Ureter (tissue), 1 donor: Measurements from ENCODE around the gene SENP3. TPM values are rescaled to one million over a fixed set of nuclear protein-coding genes. Genes with fewer than 3 reads are reported as not detected.
A peak's percentile ranks its signal among the peaks of the same experiment; 100 is the strongest.

ENCODE experiments used
- DNase-seq: peaks from one replicate; pipeline ENCODE4 v3.0.0-alpha.2; 2020; ENCODE audit warnings: low spot score
- total RNA-seq: library from RNA; stranded (reverse); gene quantifications from one replicate; pipeline ENCODE4 v1.2.4, GENCODE V29; 2023
- donor health status: DM: yes; HTN: yes; CAD: no.

Gene SENP3
- total RNA-seq: 43.9 TPM

- peak; percentile 90 for DNase-seq
These were observed at the start of gene SENP3 for GRCh38 chr17:7561589-7562207. TSS of gene SENP3 (plus strand) at chr17:7561919. CDS start at chr17:7563077, 1,158 bp downstream.

DNA sequence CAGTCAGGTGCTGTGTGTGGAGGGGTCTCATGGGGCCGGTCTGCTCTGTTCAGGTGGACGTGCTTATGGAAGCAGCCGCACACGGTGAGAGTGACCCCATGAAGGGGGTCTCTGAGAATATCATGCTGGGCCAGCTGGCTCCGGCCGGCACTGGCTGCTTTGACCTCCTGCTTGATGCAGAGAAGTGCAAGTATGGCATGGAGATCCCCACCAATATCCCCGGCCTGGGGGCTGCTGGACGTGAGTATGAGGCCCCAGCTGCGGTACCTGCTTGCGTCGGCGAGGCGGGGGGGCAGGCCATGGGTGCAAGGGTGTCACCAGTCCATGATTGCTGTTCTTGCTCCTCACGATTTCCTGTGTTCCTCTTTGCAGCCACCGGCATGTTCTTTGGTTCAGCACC lies 49.6 kb upstream of the SENP3 start:
- no peak for DNase-seq

DNA sequence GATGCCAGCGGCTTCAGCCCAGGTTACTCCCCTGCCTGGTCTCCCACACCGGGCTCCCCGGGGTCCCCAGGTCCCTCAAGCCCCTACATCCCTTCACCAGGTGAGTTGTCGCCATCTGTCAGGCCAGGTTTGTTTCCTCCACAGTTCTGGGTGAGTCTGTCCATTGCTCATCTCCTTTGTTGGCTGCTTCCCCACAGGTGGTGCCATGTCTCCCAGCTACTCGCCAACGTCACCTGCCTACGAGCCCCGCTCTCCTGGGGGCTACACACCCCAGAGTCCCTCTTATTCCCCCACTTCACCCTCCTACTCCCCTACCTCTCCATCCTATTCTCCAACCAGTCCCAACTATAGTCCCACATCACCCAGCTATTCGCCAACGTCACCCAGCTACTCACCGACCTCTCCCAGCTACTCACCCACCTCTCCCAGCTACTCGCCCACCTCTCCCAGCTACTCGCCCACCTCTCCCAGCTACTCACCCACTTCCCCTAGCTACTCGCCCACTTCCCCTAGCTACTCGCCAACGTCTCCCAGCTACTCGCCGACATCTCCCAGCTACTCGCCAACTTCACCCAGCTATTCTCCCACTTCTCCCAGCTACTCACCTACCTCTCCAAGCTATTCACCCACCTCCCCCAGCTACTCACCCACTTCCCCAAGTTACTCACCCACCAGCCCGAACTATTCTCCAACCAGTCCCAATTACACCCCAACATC lies 48.7 kb upstream of the SENP3 start:
- no peak for DNase-seq

DNA sequence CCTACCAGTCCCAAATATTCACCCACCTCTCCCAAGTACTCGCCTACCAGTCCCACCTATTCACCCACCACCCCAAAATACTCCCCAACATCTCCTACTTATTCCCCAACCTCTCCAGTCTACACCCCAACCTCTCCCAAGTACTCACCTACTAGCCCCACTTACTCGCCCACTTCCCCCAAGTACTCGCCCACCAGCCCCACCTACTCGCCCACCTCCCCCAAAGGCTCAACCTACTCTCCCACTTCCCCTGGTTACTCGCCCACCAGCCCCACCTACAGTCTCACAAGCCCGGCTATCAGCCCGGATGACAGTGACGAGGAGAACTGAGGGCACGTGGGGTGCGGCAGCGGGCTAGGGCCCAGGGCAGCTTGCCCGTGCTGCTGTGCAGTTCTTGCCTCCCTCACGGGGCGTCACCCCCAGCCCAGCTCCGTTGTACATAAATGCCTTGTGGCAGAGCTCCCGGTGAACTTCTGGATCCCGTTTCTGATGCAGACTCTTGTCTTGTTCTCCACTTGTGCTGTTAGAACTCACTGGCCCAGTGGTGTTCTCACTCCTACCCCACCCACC lies 47.8 kb upstream of the SENP3 start:
- no peak for DNase-seq

- no peak for DNase-seq
These were observed 45.7 kb upstream of the SENP3 start for GRCh38 chr17:7515911-7516610.

GRCh38 chr17:7523033-7523432 lies 38.7 kb upstream of the SENP3 start:
- DNase-seq: no peak

GRCh38 chr17:7528842-7529241 lies 32.9 kb upstream of the SENP3 start:
- no peak for DNase-seq

DNA sequence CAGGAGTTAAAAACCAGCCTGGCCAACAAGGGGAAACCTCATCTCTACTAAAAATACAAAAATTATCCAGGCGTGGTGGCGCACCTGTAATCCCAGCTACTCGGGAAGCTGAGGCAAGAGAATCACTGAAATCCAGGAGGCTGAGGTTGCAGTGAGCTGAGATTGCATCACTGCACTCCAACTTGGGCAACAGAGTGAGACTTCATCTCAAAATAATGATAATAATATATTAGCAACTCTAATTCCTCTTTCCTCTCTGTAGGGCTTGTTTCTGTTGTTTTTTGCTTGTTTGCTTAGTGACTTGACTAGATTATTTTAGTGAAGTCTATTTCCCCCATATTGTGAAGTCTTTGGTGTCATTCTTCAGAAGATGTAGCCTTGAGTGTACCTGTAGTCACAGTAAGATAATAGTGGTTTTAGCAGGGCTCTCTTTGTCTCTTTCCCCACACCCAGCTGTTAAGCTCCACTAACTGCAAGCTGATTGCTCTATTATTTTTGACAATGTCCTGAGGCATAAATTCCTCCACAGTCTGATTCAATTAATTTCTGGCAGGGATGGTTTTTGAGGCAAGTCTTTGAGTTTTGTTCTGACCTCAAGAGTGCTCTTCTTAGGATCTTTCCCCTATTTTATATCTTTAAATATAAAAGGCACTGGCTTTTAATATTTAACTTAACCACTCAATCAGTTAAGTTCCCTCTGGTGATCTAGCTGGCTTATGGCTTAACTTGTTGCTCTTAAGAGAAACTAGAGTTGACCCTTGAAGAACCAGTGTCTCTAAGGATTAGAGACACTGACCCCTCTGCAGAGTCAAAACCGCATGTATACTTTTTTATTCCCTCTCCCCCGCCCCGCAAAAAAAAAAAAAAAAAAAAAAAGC lies 31.5 kb upstream of the SENP3 start:
- no peak for DNase-seq

GRCh38 chr17:7538050-7538449 lies 23.7 kb upstream of the SENP3 start:
- DNase-seq: no peak

DNA sequence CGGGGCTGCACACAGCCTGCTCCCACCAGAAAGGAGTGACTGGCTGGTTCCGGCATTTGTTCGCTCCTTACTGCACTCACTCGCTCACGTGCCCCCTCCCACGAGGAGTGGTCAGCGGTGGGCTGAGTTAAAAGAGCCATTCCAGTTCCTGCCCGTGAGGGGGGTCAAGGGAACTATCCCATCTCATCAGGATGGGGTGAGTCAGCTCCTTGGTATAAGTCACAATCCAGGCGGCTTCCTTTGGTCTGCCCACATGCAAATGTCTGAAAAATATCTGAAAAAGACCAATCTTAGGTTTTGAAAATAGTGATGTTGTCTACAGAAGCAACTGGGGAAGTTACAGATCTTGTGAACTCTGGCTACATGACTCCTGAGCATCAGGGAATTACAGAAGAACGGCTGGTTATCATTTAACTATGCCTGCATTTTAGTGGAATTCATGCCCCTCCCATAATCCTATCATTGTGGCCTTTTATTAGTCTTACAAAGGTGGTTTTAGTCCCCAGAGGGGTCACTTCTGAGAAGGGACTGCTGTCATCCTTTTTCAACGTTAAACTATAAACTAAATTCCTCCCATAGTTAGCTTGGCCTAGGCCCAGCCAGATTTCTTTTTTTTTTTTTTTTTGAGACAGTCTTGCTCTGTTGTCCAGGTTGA lies 22.7 kb upstream of the SENP3 start:
- DNase-seq: no peak

DNA sequence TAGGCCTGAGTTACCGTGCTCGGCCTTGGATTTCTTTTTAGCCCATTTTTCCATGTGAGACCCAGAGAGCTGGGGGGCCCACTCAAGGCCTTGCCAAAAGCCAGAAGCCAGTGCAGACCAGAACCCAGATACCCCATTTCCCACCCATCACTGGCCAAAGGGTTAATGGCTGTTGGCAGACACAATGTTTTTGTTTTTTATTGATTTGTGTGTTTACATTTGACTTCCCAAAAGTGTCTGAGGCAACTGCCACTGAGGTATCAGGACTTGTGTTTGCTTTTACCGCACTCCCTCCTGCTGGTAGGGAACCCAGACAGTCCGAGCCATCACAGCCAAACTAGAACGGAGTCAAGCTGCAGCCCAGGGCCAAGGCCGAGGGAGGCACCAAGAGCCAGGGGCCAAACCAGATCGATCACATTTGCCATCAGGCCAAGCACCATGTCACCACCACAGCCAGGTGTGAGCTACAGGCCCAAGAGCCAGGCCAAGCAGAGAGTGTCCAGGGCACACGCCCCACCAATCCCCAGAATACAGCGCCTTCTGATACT lies 20.6 kb upstream of the SENP3 start:
- no peak for DNase-seq

DNA sequence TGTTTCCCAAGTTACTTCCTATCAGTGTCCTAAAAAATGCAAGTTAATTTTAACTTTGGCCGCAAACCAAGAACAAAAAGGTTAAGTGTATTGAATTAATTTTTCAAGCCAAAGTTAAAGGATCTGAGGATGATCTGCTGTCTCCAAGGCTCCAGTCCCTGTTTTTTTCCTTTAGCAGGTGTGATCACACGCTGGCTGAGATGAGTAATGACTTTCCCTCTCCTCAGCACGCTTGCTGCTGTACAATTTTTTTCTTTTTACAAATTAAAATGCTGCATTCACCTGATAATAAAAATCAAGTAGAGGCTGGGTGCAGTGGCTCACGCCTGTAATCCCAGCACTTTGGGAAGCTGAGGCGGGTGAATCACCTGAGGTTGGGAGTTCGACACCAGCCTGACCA lies 16.8 kb upstream of the SENP3 start:
- DNase-seq: no peak

DNA sequence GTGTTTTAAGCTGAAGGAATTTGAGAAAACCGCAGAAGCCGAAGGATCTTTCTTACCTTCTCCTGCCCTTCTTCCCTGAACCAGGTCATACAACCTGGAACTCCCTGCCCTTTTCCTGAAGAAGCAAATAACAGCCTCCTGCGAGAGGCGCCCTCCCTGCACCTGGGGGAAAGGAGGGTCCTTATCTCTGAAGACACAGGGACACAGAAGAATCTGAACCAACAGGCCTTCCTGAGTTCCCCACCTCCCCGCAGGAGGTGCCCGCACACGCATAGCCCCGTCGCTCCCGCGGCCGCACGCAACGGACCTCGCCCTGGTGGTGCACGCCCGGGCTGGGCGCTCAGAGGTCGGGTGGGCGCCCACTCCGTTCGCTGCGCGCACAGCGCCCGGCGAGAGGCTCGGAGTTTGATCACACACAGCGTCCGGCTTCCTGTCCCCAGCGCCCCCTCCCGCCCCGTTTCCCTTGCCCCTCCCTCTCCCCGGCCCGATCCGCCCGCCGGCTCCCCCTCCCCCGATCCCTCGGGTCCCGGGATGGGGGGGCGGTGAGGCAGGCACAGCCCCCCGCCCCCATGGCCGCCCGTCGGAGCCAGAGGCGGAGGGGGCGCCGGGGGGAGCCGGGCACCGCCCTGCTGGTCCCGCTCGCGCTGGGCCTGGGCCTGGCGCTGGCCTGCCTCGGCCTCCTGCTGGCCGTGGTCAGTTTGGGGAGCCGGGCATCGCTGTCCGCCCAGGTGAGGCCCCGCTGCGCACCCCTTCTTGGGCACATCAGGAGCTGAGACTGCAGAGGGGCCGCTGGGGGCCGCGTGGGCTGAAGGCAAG lies 12.9 kb upstream of the SENP3 start, which contains the start of gene TNFSF12:
TSS of gene TNFSF12 (plus strand) at position 474 of the 816 bp plus-strand sequence. CDS start at position 570, 96 bp downstream.
- peak; percentile 74 for DNase-seq

GRCh38 chr17:7549401-7550055 lies 12.2 kb upstream of the SENP3 start:
- DNase-seq: no peak

DNA sequence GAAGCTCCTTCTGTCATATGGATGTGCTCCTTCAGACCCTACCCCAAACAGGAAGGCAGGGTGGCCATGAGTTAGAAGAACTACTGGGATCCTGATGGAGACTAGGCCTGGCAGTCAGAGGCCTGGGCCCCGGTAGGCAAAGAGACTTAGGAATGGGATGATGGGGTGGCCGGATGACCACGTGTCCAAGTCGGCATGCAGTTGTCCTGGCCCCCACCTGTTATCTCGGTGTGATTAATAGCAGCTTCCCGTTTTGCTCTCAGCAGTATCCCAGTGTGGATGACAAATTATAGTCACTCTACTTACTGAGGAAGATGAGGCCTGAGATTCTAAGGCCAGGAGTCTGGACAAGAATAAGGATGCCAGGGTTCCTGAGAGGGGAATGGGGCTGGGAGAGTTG lies 11.4 kb upstream of the SENP3 start:
- no peak for DNase-seq

- no peak for DNase-seq
These were observed 10.3 kb upstream of the SENP3 start for GRCh38 chr17:7551396-7551795.

GRCh38 chr17:7552621-7553051 lies 9.1 kb upstream of the SENP3 start:
- DNase-seq: no peak

GRCh38 chr17:7553356-7553755 lies 8.4 kb upstream of the SENP3 start:
- DNase-seq: no peak

DNA sequence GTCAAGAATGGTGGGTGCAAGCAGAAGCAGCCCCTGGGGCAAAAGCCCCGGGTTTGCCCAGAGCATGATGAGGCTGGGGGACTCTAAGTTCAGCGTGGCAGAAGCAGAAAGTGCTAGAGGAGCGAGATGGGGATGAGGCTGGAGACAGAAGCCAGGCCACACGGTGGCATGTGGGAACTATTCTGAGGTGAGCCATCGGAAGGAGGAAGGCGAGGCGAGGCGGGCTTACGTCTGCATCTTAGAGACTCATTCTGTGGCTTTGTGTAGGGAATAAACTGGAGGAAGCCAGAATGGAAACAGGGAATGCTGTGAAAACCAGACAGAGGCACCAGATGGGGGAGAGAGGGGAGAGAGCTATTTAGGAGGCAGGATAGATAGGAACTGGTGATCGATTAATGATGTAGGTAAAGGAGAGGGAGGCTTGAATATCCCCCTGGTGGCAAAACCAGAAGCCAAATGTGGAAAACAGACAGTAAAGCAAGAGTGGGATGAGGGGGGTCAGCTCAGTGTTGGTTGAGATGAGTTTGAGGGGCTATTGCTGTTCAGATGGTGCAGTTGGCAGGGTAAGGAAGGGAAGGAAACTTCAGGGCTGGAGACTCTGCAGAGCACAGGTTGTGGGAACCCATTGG lies 6.3 kb upstream of the SENP3 start:
- no peak for DNase-seq
